H1 (cell line): ENCODE data around the gene KCNE4. TPM values are rescaled to one million over a fixed set of nuclear protein-coding genes. Genes with fewer than 3 reads are reported as not detected.

Source experiments
- CTCF ChIA-PET: fragments of 300-600 bp; sonication (Branson Sonifier 250); formaldehyde crosslinking; loops from one replicate; lab custom pipeline; 2021; ENCODE audit not compliant: partially characterized antibody; lab: Charles Lee
- POLR2A ChIA-PET: fragments of 300-600 bp; sonication (Branson Sonifier 250); formaldehyde crosslinking; loops from one replicate; lab custom pipeline; 2021; ENCODE audit warnings: inconsistent platforms; ENCODE audit not compliant: partially characterized antibody; lab: Charles Lee
- DNase-seq, 2 experiments: peaks; one replicate each; pipeline versions ENCODE4 v3.0.0 to v3.0.0-alpha.2; 2010 to 2022; ENCODE audit warnings: low spot score in 2 of 2, low read depth in 1 of 2, mixed read lengths in 1 of 2
- FAIRE-seq: peaks from 2 replicates; lab custom pipeline; 2011; peaks lifted over from hg19 to GRCh38; lab: Jason Lieb, UNC
- H2AFZ ChIP-seq: 2 replicates; pipeline ENCODE4 v1.8.1; 2012; ENCODE audit warnings: low read length, inconsistent platforms
- H2AK5ac ChIP-seq: 2 replicates; pipeline ENCODE4 v1.6.1; 2013; ENCODE audit warnings: low read depth, low read length
- H2BK120ac ChIP-seq: replicated peaks from 2 replicates; pipeline ENCODE3; 2013; ENCODE audit warnings: low read depth, low read length, inconsistent platforms
- H2BK12ac ChIP-seq: 2 replicates; pipeline ENCODE4 v1.6.1; 2013; ENCODE audit warnings: low read depth, low read length
- H2BK15ac ChIP-seq: 2 replicates; pipeline ENCODE4 v1.6.1; 2013; ENCODE audit warnings: low read length
- H2BK20ac ChIP-seq: 2 replicates; pipeline ENCODE4 v1.6.1; 2013; ENCODE audit warnings: low read length
- H2BK5ac ChIP-seq: 2 replicates; pipeline ENCODE4 v1.6.1; 2013; ENCODE audit warnings: low read depth, low read length
- H3K14ac ChIP-seq: 2 replicates; pipeline ENCODE4 v1.6.1; 2013; ENCODE audit warnings: inconsistent platforms; ENCODE audit not compliant: insufficient read length
- H3K18ac ChIP-seq: 2 replicates; pipeline ENCODE4 v1.6.1; 2013; ENCODE audit warnings: low read length; ENCODE audit errors: extremely low read depth
- H3K23ac ChIP-seq: 2 replicates; pipeline ENCODE4 v1.6.1; 2013; ENCODE audit warnings: inconsistent platforms; ENCODE audit not compliant: insufficient read length
- H3K23me2 ChIP-seq: 2 replicates; pipeline ENCODE4 v1.6.1; 2013; ENCODE audit warnings: low read depth, low read length
- H3K27ac ChIP-seq: 2 replicates; pipeline ENCODE4 v1.6.1; 2011; ENCODE audit warnings: low read depth, low read length, inconsistent platforms
- H3K27me3 ChIP-seq, 4 experiments: replicated peaks in 1 of 4; 1 replicate in 1 of 4; 2 replicates in 3 of 4; pipeline versions ENCODE4 v1.6.1 to v1.8.1; 2011 to 2013; ENCODE audit warnings: low read length in 3 of 4, mild to moderate bottlenecking in 3 of 4, inconsistent platforms in 2 of 4, mixed read lengths in 2 of 4, moderate library complexity in 1 of 4; ENCODE audit not compliant: control insufficient read depth in 3 of 4, insufficient read depth in 3 of 4; ENCODE audit errors: extremely low read depth in 1 of 4
- H3K36me3 ChIP-seq, 4 experiments: 2 replicates each; pipeline versions ENCODE4 v1.6.1 to v1.8.1; 2011 to 2013; ENCODE audit warnings: mild to moderate bottlenecking in 4 of 4, low read length in 3 of 4, moderate library complexity in 2 of 4, control low read depth in 1 of 4, inconsistent platforms in 1 of 4; ENCODE audit not compliant: insufficient read depth in 4 of 4, control insufficient read depth in 2 of 4
- H3K4ac ChIP-seq: replicated peaks from 2 replicates; pipeline ENCODE3; 2013; ENCODE audit warnings: low read length, low read depth, mixed read lengths, inconsistent platforms; ENCODE audit not compliant: insufficient read length
- H3K4me1 ChIP-seq, 4 experiments: replicated peaks in 1 of 4; 1 replicate in 1 of 4; 2 replicates in 3 of 4; pipeline versions ENCODE4 v1.6.1 to v1.8.1; 2011 to 2013; ENCODE audit warnings: low read length in 3 of 4, inconsistent platforms in 2 of 4, mixed read lengths in 1 of 4; ENCODE audit not compliant: insufficient read depth in 4 of 4, control insufficient read depth in 3 of 4
- H3K4me2 ChIP-seq, 2 experiments: 2 replicates each; pipeline versions ENCODE4 v1.6.1 to v1.8.1; 2011 to 2013; ENCODE audit warnings: low read depth in 2 of 2, low read length in 2 of 2, control low read depth in 1 of 2, inconsistent platforms in 1 of 2, mild to moderate bottlenecking in 1 of 2; ENCODE audit not compliant: insufficient read depth in 1 of 2
- H3K4me3 ChIP-seq, 4 experiments: fragments of 200-600, 300-600 bp in 1 of 4; sonication (generic), shearing (Covaris generic), sonication (Bioruptor Twin) in 1 of 4; 2 replicates each; pipeline versions ENCODE4 v1.5.1 to v1.8.1; 2011 to 2016; ENCODE audit warnings: low read length in 4 of 4, low read depth in 3 of 4, control low read depth in 2 of 4, inconsistent platforms in 2 of 4, mild to moderate bottlenecking in 2 of 4, mixed read lengths in 1 of 4, moderate library complexity in 1 of 4; ENCODE audit not compliant: insufficient read depth in 2 of 4; ENCODE audit errors: extremely low read depth in 1 of 4
- H3K56ac ChIP-seq: replicated peaks from 2 replicates; pipeline ENCODE3; 2013; ENCODE audit warnings: low read depth, mild to moderate bottlenecking, mixed read lengths, low read length, inconsistent platforms; ENCODE audit not compliant: insufficient read length
- H3K79me1 ChIP-seq: 2 replicates; pipeline ENCODE4 v1.6.1; 2013; ENCODE audit warnings: low read depth, low read length, control low read depth
- H3K79me2 ChIP-seq, 2 experiments: 2 replicates each; pipeline versions ENCODE4 v1.6.1 to v1.8.1; 2012 to 2013; ENCODE audit warnings: low read length in 2 of 2, mild to moderate bottlenecking in 2 of 2, inconsistent platforms in 1 of 2; ENCODE audit not compliant: insufficient read depth in 2 of 2, control insufficient read depth in 1 of 2
- H3K9ac ChIP-seq, 4 experiments: replicated peaks in 1 of 4; 1 replicate in 1 of 4; 2 replicates in 3 of 4; pipeline versions ENCODE4 v1.6.1 to v1.8.1; 2011 to 2013; ENCODE audit warnings: low read depth in 3 of 4, low read length in 3 of 4, control low read depth in 2 of 4, mild to moderate bottlenecking in 2 of 4, moderate library complexity in 2 of 4, inconsistent platforms in 1 of 4; ENCODE audit errors: extremely low read depth in 1 of 4
- H3K9me3 ChIP-seq, 2 experiments: 2 replicates each; pipeline versions ENCODE4 v1.6.1 to v1.8.1; 2012 to 2013; ENCODE audit warnings: mild to moderate bottlenecking in 2 of 2, moderate library complexity in 2 of 2, control low read depth in 1 of 2, inconsistent platforms in 1 of 2, low read depth in 1 of 2, low read length in 1 of 2, mixed read lengths in 1 of 2; ENCODE audit not compliant: insufficient read depth in 2 of 2
- H4K20me1 ChIP-seq, 2 experiments: replicated peaks in 1 of 2; 2 replicates each; pipeline versions ENCODE3 to v1.8.1; 2011 to 2013; ENCODE audit warnings: inconsistent platforms in 2 of 2, low read length in 2 of 2, mild to moderate bottlenecking in 1 of 2; ENCODE audit not compliant: insufficient read depth in 2 of 2, control insufficient read depth in 1 of 2
- H4K5ac ChIP-seq: 2 replicates; pipeline ENCODE4 v1.6.1; 2013; ENCODE audit warnings: low read length, low read depth, mixed read lengths, inconsistent platforms; ENCODE audit not compliant: insufficient read length
- H4K8ac ChIP-seq: 2 replicates; pipeline ENCODE4 v1.8.0; 2013; ENCODE audit warnings: mild to moderate bottlenecking, moderate library complexity, low read length, inconsistent platforms; ENCODE audit not compliant: insufficient read depth; ENCODE audit errors: extremely low read depth
- H4K91ac ChIP-seq: replicated peaks from 2 replicates; pipeline ENCODE3; 2013; ENCODE audit warnings: low read length, mixed read lengths, inconsistent platforms; ENCODE audit not compliant: insufficient read length
- TEAD4 ChIP-seq: IDR thresholded peaks from 2 replicates; pipeline ENCODE4 v1.6.1; 2012; ENCODE audit warnings: low read depth, low read length, inconsistent platforms, mixed read lengths
- WGBS, 2 experiments: shearing (Covaris generic) in 1 of 2; methylation state at CpG; one replicate each; pipeline versions ENCODE4 v1.1.6 to v1.1.7; 2013 to 2015; ENCODE audit warnings: low lambda C conversion rate in 2 of 2, mixed read lengths in 2 of 2, inconsistent platforms in 1 of 2, low coverage in 1 of 2, missing lambda C conversion rate in 1 of 2; ENCODE audit not compliant: insufficient replicate concordance in 2 of 2, insufficient coverage in 1 of 2, insufficient read length in 1 of 2; ENCODE audit errors: extremely low coverage in 1 of 2, missing lambda C conversion rate in 1 of 2; 5-methylcytosine and 5-hydroxymethylcytosine counted together
- polyA plus RNA-seq, 7 experiments: library from polyadenylated mRNA; depleted of rRNA in 3 of 7; stranded (reverse) in 5 of 7; unstranded in 2 of 7; fragments of >200 nt in 5 of 7; fragments of 200-250 nt in 2 of 7; gene quantifications; 1 replicate in 5 of 7; 2 replicates in 1 of 7; 4 replicates in 1 of 7; pipeline versions ENCODE4 v1.2.1 to v1.2.3, GENCODE V29; 2011 to 2013; ENCODE audit warnings: missing spikeins in 2 of 7, mixed read lengths in 2 of 7
- total RNA-seq: library from RNA; stranded (reverse); fragmentation: NEBNext Ultra II Directional; extraction: Animal tissue kit (Norgen Biotek cat#: 25700); gene quantifications from 2 replicates; pipeline ENCODE4 v1.2.1, GENCODE V29; 2021

KCNE4 gene
- total and polyA plus RNA-seq, 2 of the 8 experiments (the other 6 are each of a cell fraction or from before 2014, with no cell fraction given): 0.08 to 0.09 TPM

- Histone ChIP-seq H3K79me1 (no peaks in the 10 kb centered on the region), H4K91ac (peak overlapping the region; percentile 54), H4K5ac (no peak overlapping the region), H3K4me1 (peaks cover 2 to 15% (median 7%) of the 10 kb centered on the region in 4 experiments; a peak in 5 of 7 replicates), H3K4me3 (no peak overlapping the region), H3K27me3 (no peaks in the 10 kb centered on the region), H3K23ac (no peak overlapping the region), H2AK5ac (no peak overlapping the region), H3K18ac (no peak overlapping the region), H4K20me1 (no peaks in the 10 kb centered on the region), H3K79me2 (no peaks in the 10 kb centered on the region), H3K36me3 (no peaks in the 10 kb centered on the region), H4K8ac (no peak overlapping the region), H3K14ac (no peak overlapping the region), H3K4me2 (no peak overlapping the region), H2BK20ac (0 out of 2 replicates have a peak overlapping the region, but pooled peaks have one; percentile 66), H3K27ac (no peak overlapping the region), H3K4ac (no peak overlapping the region), H2AFZ (0 out of 2 replicates have a peak overlapping the region, but pooled peaks have one; percentile 8), H3K9ac (no peak overlapping the region), H2BK120ac (no peak overlapping the region)
- no peak for DNase-seq
- 82% methylated on average over 5 of the region's 5 CpGs; no CpG with 5 or more reads in 1 of the 2 experiments for WGBS, 2 experiments
- CTCF ChIA-PET: no interaction called here
- FAIRE-seq: no peak
- POLR2A ChIA-PET: no interaction called here
- TF ChIP-seq TEAD4: no peak
- TF ChIP-seq, all 59 proteins: peak for 0
- H2BK12ac ChIP-seq: no peak overlapping the region; the same call in 1 of the 2 replicates
- no peaks in the 10 kb centered on the region for H3K23me2 ChIP-seq
- H3K9me3 ChIP-seq: no peaks in the 10 kb centered on the region
- no peak overlapping the region for H3K56ac ChIP-seq
- H2BK15ac ChIP-seq: 0 out of 2 replicates have a peak overlapping the region, but pooled peaks have one; percentile 5
- H2BK5ac ChIP-seq: no peak overlapping the region
These were observed 3.8 kb downstream of the KCNE4 start for GRCh38 chr2:223055836-223056235.
